ENCODE measurements around the gene GLI1.

GRCh38 chr12:57430112-57430930 is 29.3 kb upstream of the GLI1 start:
- TF ChIP-seq CTCF (IDR thresholded peaks at IDR 0.05 in 4 of 5, conservative IDR thresholded peaks at IDR 0.05 in 1 of 5) (peak in 2 of 5 experiments; percentile 32 to 38), POLR2A (IDR thresholded peaks at IDR 0.05) (no peak)

Data from gastrocnemius medialis (tissue), 4 donors.